Fibroblast of mammary gland (primary cell): ENCODE measurements around the gene HSPA1A.

Experiments
- DNase-seq: peaks from one replicate; pipeline ENCODE4 v3.0.0-alpha.2; 2010; ENCODE audit warnings: low read depth
- H3K4me3 ChIP-seq: 2 replicates; pipeline ENCODE4 v1.5.1; 2011; ENCODE audit warnings: low read depth, mild to moderate bottlenecking, low read length, moderate library complexity; ENCODE audit not compliant: control insufficient read depth
- CTCF ChIP-seq: conservative IDR thresholded peaks from 2 replicates; pipeline ENCODE4 v1.5.1; 2011; ENCODE audit warnings: low read depth, low read length, inconsistent platforms; ENCODE audit not compliant: control insufficient read depth, insufficient read depth

Gene HSPA1A

GRCh38 chr6:31776989-31777666 is 38.2 kb upstream of the HSPA1A start, which contains the start of gene VWA7:
TSS of gene VWA7 (minus strand) at chr6:31777328. CDS start at chr6:31776779, 549 bp downstream.
- no peak within 1 kb of the TSS for H3K4me3 ChIP-seq
- no peak for TF ChIP-seq CTCF
- DNase-seq, result peak; percentile 83

GRCh38 chr6:31777667-31778050 is 37.7 kb upstream of the HSPA1A start:
- TF ChIP-seq CTCF, result no peak
- no peak for DNase-seq
- no peak overlapping the region for H3K4me3 ChIP-seq

- no peak for DNase-seq
- no peak for TF ChIP-seq CTCF
- no peak overlapping the region for H3K4me3 ChIP-seq
Observed at GRCh38 chr6:31778193-31778592, 37.1 kb upstream of the HSPA1A start.

- no peak for TF ChIP-seq CTCF
- H3K4me3 ChIP-seq, result no peak overlapping the region
- DNase-seq, result no peak
Observed at GRCh38 chr6:31778999-31779885, 36.1 kb upstream of the HSPA1A start.

GRCh38 chr6:31779908-31780307 is 35.4 kb upstream of the HSPA1A start:
- H3K4me3 ChIP-seq, result no peak overlapping the region
- no peak for TF ChIP-seq CTCF
- no peak for DNase-seq

GRCh38 chr6:31780507-31781243 is 34.7 kb upstream of the HSPA1A start:
- no peak for DNase-seq
- no peak overlapping the region for H3K4me3 ChIP-seq
- TF ChIP-seq CTCF, result no peak
